Hematopoietic multipotent progenitor cell treated with erythropoietin and hydrocortisone succinate and interleukin-3 and kit ligand, for 17 days (in vitro differentiated cells): ENCODE results near the gene UCN2.
"Not testable (repeated sequence)": the region's sequence is repeated elsewhere in the genome, so short reads cannot be mapped to it uniquely, and the experiment has no call there.

Experiments
- DNase-seq: peaks from one replicate; pipeline ENCODE4 v3.0.0-alpha.2; 2015; ENCODE audit warnings: low spot score

Gene UCN2

DNA sequence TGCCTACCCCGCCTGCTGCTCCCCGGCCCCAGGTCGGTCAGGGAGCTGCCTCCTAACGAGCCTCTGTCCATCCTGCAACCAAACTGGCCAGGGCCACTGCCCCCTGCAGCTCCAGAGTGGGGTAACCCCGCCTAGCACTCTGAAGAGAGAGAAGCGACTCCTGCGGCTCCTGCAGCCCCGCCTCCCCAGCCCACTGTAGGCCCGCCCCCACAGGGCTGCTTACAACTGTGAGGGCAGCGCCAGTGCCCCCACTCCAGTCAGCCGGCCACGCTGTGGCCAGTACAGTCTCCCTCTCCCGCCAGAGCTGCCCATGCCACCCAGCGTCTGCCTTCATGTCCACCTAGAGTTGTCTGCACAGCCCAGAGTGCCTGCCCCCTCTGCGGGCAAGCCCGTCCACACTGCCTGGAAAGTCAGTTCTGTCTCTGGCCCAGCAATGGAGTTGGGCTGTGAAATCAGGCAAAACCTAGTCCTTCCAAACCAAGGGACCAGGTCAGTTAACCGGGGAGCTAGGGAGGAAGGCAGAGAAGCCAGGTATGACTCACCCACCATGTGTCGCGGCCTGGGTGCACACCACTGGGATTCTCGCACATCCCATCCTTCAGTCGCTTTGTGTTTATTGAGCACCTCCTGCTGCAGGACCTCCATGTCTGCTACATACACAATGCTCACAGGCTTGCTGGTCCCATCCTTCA is 2.4 kb downstream of the UCN2 start:
- DNase-seq, result no peak

GRCh38 chr3:48560648-48561018 is 2.9 kb downstream of the UCN2 start:
- DNase-seq, result no peak

- DNase-seq, result no peak
Observed at GRCh38 chr3:48558493-48559134, 5.0 kb downstream of the UCN2 start.

DNA sequence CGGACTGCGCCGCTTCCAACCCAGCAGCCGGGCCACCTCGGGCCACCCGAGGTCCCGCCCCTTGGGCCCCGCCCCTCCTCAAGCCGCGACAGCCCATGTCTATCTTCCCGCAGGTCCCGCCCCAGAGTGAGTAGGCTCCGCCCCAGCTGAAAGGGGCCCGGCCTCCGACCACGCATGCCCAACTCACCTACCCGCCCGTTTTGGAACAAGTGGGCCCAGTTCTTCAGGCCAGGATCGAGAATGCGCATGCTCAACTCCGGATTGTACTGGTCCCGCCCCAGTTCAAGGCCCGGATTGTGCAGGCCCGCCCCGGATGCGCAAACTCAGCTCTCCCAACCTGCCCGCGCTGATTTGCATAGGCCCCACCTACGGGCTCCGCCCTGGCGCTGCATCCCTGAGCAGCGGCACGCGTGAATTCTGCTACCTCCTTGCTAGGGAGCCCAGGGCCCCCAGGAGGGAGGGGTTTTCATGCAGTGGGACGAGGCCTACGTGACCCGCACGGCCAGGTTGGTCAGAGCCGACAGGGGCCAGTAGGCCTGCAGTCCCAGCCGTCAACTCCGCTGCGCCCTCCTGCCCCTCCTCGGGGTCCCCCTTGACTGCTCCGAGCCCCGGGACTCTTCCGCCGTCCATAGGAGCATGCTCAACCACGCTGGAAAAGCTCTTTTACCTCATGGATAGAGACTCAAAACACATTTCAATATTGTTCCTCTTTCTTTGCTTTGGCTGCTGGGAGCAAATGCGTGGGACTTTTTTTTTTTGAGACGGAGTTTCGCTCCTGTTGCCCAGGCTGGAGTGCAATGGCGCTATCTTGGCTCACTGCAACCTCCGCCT is 6.6 kb downstream of the UCN2 start, which contains the start of gene PFKFB4:
TSS of gene PFKFB4 (minus strand) at position 8 of the 831 bp plus-strand sequence. CDS start 26 bp downstream, outside the sequence.
- peak; percentile 99 for DNase-seq

- peak; percentile 12 for DNase-seq
Observed at GRCh38 chr3:48555949-48556795, 7.4 kb downstream of the UCN2 start.

DNA sequence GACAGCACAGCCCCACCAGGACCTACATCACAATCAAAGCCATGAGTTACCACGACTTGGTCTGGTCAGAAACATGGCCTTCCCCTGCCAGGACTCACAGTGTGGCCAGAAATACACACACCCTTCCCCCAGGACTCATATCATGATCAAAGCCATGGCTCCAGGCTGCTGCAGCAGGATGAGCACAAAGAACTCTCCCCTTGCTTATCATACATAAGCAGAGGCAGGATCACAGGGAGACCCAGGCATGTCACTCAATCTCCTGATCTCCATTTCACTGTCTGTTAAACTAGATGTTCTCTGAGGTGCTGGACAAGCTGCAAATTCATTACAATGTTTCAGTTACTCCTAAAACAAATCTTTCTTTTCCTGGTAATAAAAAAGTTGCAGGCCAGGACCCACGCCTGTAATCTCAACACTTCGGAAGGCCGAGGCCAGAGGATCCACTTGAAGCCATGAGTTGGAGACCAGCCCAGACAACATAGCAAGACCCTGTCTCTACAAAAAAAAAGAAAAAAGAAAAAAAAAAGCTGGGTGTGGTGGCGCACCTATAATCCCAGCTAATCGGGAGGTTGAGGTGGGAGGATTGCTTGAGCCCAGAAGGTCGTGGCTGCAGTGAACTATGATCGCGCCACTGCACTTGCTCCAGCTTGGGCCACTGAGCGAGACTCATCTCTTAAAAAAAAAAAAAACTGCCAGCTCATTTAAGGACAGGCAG is 8.2 kb downstream of the UCN2 start:
- DNase-seq, result peak; percentile 19

- no peak for DNase-seq
Observed at GRCh38 chr3:48553886-48554845, 9.4 kb downstream of the UCN2 start.

GRCh38 chr3:48553361-48553760 is 10.2 kb downstream of the UCN2 start:
- no peak for DNase-seq

- DNase-seq, result no peak
Observed at GRCh38 chr3:48552111-48552951, 11.2 kb downstream of the UCN2 start.

DNA sequence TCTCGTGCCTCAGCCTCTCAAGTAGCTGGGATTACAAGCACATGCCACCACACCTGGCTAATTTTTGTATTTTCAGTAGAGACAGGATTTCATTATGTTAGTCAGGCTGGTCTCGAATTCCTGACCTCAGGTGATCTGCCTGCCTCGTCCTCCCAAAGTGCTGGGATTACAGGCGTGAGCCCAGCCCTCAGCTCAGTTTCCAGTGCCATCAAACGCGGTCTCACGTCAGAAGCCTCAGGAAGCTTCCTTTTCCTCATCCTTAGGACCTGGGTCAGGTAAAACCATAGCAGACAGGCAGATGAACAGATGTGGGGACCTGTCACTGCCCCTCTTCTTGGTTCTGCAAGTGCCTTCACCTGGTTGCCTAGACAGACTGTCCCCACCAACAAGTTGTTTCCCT is 11.9 kb downstream of the UCN2 start:
- DNase-seq, result not testable (repeated sequence)

- DNase-seq, result peak; percentile 85
Observed at GRCh38 chr3:48548729-48549705, 14.6 kb downstream of the UCN2 start.

DNA sequence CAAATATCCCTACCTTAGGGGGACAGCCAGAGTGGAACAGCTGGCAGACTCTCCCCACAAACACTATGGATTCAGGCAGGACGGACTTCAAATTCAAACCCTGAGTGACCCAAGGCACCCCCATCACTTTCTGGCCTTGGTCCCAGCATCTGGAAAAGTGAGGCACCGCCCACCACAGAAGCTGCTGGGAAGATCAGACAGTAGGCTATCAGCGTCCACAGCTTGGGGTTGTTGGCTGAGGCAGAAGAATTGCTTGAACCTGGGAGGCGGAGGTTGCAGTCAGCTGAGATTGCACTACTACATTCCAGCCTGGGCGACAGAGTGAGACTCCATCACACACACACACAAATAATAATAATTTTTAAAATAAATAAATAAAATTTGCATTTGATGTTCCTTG is 15.5 kb downstream of the UCN2 start:
- DNase-seq, result peak; percentile 21

DNA sequence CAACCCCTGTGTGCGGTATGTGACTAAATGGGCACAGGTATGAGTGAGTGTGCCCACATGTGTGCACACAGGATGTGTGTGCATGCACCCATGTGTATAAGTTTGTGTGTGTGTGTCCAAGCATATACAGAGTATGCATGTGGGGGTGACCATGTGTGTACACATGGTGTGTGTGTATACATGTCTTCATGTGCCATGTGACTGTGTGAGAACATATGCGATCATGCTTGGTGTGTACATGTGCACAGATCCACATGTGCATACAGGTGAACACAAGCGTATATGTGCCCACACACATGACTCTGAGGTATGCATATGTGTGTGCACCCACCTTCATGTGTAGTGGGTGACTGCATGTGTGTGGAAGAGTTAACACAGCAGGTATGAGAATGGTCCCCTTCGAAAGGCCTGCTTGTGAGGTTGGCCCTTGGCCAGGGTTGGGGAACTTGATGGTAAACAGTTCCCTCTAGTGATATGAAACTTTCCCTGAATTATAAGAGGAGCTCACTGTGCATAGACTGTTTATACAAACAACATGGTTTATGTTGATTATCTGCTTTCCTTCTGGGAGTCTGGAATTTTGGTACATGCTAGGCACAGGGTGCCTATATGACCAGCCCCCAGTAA is 17.3 kb downstream of the UCN2 start:
- no peak for DNase-seq

- no peak for DNase-seq
Observed at GRCh38 chr3:48544141-48544540, 19.4 kb downstream of the UCN2 start.

DNA sequence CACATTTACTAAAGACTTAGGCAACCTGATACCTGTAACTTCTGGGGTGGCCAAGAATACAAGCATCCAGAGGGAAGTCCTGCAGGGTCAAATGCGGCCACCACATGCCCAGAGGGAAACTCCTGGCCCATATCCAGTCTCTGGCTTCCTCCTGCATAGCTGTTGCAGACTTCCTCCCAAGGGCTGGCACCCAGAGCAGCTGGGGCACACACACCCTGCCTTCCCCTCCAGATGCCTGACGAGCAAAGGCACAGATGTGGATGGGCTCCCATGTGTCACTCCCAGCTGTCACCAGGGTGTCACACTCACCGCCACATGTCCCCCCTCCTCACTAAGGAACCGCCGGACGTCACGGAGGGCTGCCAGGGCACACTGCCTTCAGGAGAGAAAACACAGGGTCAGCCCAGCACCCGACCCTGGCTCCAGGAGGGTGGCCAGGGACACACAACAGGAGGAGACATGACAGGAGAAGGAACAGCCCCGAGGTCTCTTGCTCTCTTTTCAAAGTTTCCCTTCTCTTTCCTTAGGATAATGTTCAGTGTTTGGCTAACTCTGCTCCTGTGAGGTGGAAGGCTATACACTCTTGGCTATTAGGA is 20.2 kb downstream of the UCN2 start:
- DNase-seq, result no peak

GRCh38 chr3:48538451-48538850 is 25.1 kb downstream of the UCN2 start:
- DNase-seq, result no peak

GRCh38 chr3:48536785-48537184 is 26.8 kb downstream of the UCN2 start:
- no peak for DNase-seq
